Measurements from ENCODE around the gene MMP21. TPM values are rescaled to one million over a fixed set of nuclear protein-coding genes. Genes with fewer than 3 reads are reported as not detected.

MMP21 gene, protein sequence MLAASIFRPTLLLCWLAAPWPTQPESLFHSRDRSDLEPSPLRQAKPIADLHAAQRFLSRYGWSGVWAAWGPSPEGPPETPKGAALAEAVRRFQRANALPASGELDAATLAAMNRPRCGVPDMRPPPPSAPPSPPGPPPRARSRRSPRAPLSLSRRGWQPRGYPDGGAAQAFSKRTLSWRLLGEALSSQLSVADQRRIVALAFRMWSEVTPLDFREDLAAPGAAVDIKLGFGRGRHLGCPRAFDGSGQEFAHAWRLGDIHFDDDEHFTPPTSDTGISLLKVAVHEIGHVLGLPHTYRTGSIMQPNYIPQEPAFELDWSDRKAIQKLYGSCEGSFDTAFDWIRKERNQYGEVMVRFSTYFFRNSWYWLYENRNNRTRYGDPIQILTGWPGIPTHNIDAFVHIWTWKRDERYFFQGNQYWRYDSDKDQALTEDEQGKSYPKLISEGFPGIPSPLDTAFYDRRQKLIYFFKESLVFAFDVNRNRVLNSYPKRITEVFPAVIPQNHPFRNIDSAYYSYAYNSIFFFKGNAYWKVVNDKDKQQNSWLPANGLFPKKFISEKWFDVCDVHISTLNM
- polyA plus RNA-seq (ENCODE audit: insufficient read length) = 0.27 TPM

DNA sequence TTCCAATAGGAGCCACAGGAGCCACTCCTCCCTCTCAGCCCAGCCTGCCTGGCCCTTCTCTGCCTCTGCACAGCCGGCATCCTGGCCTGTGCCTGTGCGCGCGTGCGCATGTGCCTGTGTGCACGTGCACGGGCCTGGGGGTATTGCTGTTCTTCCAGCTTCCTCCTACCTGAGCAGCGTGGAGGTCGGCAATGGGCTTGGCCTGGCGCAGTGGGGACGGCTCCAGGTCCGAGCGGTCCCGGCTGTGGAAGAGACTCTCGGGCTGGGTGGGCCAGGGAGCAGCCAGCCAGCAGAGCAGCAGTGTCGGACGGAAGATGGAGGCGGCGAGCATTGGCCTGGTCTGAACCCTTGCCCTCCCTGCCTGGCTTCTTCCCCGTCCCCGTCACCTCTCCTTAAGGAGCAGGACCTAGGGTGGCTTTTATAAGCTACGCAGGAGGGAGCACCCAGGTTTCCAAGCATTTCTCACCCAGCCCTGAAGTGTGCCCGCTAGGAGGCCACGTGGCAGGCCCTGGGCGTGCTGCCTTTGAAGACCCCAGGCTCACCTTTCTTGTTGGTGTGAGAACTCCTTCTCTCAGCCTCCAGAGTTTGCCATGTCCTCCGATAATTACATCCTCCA is at the start of gene MMP21:
Gene MMP21, minus strand, starts transcription at position 331 of the 616 bp plus-strand sequence. Its CDS starts 0 bp downstream, at position 331.
- DNase-seq = no peak

DNA sequence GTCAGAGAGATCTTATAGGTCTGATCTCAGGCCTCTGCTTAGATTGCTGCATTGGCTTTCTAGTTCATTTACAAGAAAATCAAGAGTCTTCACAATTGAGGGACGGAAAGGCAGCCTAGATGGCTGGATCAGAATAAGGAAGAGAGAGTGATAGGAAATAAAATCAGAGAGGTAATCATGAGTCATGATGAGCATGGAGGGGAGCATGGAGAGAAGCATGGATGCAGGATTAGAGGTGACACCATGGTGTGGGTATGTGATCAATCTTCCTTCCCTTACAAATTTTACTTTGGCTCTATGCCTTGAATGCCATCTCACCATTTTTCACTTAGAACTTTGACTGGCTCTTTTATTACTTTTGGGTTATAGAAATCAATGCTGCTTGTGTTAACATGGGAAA is 49.1 kb upstream of the MMP21 start:
- DNase-seq = no peak

DNA sequence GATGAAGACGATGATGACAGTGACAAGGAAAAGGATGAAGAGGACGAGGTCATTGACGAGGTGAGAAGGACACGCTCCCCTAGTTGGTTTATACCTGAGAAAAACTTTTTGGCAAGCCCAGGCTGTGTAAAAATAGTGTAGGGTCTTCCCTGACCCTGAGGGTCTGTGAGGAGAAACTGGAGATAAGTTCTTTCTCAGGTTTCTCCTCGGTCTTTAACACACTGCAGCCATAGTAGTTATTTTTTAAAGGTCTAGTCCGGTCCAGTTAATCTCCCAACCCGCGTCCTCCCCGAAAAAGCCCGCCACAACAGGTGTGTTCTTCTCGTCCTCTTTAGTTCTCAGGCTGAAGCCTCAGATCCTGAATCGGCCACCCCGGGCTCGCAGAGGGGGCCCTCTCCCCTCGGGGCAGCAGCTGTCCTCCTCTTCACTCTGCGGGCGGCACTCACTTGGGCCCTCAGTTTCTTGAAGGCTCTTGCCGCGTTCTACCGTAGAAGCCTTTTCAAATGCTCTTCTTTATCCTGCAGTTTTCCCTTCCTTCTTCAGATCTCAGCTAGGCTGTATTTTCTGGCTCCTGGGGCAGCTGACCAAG is 48.1 kb upstream of the MMP21 start:
- no peak for DNase-seq

DNA sequence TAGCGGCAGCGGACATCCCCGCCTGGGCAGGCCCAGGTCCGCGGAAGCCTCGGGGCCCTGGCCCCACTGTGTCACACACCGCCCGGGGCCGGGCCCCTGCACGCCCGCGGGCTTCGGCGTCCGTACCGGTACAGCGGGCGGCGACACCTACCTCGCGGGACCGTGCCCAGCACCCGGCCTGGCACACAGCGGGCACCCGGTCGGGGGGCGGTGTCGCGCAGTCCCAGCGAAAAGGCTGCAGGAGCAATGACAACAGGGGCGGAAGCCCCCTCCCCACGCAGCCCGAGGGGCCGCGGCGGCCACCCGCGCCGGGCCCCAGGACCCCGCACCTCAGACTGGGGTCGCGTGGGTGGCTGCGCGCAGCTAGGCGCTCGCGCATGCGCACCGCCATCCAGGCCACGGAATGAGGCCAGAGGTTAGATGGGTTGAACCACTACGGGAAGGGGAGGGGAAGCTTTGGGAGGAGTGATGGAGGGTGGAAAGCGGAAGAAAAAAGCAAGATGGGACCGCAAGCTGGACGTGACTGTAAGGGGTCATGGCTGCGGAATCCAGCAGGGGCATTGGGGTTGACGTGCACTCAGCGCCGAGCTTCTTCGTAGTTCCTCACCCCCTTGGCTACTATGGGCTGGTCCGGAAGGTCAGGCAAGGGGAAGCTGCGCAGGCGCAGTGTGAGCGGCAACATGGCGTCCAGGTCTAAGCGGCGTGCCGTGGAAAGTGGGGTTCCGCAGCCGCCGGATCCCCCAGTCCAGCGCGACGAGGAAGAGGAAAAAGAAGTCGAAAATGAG is 47.4 kb upstream of the MMP21 start, which contains the start of the genes BCCIP and UROS:
Gene BCCIP, plus strand, starts transcription at position 669 of the 785 bp plus-strand sequence. Its CDS starts 12 bp downstream, at position 681.
Gene UROS, minus strand, starts transcription at position 381 of the 785 bp plus-strand sequence. CDS start 6,759 bp downstream, outside the sequence.
- DNase-seq = peak; percentile 91

DNA sequence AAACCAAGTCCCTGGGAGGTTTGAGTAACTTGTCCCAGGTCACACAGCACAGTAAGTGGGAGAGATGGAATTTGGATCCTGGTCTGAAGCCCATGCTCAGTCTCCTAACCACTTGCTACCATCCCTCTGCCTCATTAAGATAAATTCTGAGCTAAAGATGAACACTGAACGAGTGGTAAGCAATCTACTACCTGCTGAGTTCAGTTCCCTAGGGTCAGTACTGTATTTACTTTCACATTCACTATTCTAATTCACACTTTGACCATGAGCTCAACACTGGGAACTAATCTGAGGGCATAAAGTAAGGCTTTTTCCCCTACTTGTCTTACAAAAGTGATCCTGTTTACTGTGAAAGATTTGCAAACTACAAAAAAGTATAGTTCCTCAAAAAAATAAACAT is 45.1 kb upstream of the MMP21 start:
- DNase-seq = no peak

DNA sequence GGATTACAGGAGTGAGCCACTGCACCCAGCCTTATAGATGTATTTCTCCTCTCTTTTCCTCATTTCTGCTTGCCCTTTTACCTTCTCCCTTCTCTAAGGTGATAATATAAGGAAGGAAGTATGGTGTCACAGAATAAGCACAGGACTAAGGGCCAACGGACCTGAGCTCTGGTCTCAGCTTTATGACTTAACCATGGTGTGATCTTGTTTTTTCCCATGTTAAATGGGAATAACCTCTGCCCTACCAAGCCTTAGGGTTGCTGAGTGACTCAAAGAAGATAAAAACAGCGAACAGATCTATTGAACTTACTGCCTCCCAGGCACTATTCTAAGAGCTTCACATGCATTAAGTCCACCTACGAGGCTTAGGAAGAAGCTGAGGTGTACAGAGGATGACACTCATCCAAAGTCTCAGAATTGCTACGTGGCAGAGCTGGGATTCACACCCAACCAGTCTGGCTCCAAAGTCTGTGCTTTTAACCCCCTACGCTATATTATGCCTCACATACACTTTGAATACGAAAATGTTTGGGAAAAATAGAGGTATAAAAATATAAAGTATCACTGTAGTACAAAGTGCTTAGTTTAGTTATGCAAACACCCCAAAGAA is 41.8 kb upstream of the MMP21 start:
- DNase-seq = no peak

DNA sequence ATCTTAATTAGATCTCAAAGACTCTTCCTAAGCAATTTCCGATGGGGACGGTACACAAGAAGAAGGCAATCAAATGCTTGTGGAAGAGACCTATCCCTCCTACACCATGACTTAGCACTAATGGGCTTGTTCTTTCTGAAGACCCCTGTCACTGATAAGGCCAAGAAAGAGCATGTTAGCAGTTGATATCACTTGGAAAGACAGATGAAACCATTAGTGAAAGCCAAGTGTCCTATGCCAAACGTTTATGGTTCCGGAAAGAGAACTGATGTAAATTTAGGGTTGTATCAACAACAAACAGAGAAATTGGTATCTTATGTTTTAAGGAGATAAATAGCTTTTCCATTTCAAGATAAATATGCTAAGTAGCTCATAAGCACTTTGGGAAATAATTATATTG is 40.9 kb upstream of the MMP21 start:
- DNase-seq = no peak

DNA sequence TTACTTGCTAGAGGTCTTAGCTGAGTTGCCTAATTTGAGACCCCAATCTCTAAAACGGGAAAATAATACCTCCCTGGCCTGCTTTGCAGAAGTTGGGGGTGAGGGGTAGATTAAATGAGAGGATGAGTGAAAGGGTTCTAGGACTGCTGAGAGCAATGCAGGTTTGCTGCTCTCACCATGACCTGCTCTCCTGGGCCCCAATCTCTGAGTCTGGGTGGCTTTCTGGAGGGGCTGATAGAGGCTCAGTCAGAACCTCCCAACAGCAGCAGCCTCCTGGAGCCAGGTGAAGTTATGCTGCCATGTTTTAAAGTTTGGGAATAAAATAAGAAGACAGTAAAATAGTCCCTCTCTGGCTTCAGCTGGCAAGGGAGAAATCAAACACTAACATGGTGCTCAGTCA is 40.1 kb upstream of the MMP21 start:
- no peak for DNase-seq

DNA sequence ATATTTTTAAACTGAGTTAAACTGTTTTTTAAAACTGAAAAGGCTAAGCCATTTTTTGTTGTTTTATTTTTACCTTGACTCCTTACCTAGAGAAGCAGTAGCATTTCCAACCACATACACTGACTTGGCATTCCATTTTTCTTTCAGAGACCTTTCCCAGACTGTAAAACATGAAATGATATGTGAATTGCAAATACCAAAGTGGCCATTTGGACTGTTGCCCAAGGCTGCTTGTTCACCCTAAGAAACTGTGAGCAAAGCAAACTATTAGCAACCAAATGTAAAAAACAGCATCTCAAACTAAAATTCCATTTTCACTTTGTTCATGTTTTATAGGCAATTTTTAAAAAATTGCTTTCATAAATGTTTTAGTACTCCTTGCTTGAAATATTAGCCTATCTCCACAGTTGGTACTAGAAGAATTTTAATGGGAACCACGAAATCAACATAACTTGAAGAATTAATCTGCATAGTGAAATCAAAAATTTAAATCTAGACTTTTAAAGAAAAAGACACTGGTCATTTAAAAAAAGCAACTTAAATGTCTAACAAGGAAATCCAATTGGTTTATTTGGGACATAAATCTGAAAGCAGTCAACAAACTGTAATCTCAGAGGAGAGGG is 36.6 kb upstream of the MMP21 start:
- DNase-seq = no peak

DNA sequence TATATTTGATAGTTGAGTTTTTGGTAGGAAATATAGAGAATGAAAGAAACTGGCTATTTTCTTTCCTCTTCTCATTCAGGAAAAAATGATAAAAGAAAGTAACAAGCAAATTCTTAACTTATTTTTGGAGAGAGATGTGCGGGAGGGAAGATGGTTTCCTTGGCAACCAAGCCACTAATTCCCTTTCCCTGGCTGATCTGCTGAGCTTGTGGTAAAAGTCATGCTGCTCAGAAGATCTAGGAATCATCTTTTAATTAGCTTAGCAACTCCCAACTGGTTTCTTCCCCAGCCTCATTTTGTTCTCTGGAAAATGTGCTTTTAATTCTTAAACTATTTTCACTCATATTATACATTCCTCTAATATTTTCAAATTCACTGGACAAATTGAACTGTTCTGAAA is 35.6 kb upstream of the MMP21 start:
- no peak for DNase-seq

DNA sequence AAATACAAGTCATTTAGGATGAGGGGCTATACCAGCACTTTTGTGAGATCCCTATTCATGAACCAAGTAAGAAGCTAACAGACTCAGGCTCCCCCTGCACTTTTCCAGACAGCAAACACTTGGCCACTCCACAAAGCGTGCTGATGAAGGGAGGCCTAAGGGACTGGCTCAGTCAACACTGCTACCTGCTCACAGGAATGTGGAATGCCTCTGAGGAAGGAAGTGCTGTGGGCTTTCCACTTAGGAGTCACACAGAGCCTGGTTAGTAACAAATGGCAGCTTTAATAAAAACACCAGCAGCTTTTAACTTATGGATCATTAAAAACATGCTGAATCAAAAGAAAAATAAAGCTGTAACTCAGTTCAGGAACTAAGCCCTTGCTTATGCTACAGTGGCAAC is 32.4 kb upstream of the MMP21 start:
- DNase-seq = no peak

DNA sequence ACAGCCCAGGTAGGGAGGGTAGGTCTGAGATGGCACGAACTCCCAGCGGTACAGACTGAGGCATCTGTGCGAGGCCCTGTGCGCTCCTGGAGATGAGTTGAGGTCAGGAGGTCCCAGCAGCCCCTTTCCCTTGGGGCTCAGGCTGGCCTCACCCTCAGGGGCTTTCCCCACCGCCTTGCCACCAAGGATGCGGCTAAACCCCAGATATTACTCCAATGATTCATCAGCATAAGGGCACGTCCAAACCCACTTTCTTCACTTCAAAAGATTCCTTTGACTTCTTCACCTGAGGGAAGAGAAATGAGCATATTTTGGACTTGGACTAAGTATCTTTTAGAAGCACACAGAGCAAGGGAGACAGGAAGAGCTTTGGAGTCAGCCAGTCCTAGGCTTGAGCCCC is 27.1 kb upstream of the MMP21 start:
- DNase-seq = no peak

DNA sequence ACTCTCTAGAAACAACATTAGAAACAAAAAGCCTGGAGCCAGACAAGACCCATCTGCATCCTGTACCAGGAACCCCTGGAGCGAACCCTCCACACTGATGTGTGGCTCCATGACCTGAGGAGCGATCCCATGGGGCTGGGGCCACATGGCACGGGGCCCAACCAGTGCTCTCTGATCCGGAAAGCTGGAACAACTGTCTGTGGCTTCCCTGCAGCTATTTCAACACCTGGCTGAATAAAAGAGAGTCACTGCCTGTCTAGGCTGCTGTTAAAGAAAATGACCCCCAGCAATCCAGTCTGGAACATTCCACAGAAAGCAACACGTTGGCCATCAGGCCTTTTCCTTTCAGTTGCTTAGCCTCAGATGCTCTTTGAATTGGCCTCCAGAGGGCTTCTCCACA is 26.5 kb upstream of the MMP21 start:
- DNase-seq = no peak

DNA sequence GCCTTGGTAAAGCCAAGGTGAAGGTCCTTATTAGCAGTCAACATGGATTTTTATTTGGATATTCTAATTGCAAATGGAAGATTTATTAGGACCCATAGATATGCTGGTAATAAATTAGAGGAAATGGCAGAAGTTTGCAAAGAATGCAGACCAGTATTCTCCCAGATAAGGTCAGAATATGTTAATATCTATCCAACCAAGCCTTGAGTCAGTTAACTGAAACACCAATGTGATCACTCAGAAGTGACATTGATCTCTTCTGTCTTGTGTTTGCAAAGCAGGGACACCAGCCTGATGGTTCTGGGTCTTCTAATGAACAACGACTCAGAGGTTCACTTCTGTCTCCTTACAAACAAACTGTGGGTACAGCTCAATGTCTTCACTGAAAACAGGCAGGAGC is 26.0 kb upstream of the MMP21 start:
- no peak for DNase-seq

DNA sequence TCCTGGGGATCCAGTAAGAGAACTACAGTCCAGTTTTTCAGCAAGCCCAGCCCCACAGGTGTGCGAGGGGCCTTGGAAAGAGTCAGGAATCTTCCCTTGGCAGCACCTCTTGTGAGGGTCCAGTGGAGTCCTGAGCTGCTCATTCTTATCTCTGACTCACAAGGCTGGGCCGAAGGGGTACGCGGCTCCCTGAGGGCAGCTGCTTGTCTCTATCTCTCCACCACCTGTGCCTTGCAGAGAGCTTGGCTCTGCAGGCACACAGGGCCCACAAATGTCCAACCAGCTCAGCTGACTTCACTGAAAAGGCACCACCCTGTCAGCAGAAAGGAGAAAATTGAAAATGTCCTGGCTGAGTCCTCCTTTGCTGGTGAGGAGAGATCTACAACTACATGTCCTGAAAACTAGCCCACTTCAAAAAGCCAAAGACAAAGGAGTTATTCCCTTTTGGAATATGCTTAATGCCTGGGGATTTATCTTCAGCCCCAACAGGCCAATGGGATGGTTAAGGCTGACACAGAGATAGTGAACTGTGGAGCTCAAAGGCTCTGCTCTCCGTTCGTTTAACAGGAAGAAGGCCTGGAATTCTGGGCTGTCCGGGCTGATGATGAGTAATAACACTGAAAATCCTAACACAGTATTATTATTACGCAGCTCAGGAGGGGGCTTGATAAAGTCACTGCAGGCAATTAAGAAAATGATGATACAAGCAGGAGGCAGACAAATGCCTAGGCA is 24.0 kb upstream of the MMP21 start:
- no peak for DNase-seq

DNA sequence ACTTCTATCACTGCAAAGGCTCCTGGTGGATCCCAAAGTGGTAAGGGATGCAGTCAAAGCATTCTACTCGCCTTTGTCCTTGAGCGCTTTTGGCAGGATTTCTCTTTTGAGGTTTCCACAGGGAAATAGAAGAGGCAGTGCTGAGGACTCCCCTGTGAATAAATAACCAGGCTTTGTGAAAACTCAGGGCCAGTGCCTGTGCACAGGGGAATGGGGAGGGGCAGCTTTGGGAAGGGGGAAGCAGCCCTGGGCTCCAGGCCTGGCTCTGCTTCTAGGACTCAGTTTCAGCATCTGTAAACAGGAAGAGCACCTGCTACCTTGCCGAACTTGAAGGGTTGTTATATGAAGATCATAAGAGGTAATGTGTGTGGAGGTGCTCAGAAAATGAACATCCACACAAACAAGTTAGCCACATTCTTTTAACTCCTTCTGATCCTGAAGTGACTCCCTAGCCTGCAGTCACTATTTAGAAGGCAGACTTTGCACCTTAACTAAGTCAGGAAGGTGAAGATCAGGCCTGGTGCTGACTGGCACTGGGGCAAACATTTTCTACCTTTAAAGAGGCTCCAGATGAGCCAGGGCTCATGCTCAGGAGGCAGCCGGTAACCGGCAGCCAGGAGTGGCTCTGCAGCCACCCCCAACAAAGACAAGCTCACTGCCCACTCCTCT is 22.5 kb upstream of the MMP21 start:
- DNase-seq = no peak

DNA sequence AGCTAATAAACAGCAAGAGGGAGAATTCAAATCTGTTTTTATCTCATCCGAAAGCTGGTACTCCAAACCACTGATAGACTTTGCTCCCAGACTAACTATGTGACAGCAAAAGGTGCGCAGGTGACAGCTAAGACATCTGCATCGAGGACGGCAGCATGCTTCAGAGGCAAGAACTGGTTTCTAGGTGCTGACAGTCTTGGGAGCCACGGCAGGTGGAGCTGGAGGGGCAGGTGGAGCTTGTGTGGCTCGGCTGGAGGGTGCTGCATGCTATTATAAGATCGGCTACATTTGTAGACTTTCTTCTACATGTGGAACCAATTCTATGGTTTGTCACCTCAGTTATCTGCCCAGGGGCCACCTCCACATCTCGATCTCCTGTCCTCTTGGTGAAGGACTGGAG is 21.8 kb upstream of the MMP21 start:
- DNase-seq = no peak

DNA sequence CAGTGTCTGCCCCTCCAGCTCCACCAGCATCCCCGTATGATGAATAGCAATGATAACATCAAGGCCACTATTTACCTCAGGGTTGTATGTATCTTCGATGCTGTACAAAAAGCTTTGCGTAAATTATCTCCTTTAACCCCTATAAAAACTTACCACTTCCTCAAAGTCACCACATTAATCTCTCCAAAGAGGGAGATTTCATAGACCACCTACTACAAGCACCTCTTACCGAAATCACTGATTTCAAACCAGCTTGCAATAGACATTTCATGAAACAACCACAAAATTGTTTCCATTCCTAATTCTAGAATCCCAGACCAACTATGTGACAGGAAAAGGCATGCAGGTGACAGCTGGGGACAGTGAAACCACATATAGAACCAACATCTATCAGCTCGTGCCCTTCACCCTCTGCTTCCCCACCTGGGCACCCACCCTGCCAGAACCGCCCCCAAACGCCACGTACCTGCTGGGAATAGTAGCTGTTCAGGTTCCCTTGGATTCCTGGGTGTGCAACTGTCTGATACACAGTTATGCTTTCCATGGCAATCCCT is 20.1 kb upstream of the MMP21 start:
- DNase-seq = no peak

DNA sequence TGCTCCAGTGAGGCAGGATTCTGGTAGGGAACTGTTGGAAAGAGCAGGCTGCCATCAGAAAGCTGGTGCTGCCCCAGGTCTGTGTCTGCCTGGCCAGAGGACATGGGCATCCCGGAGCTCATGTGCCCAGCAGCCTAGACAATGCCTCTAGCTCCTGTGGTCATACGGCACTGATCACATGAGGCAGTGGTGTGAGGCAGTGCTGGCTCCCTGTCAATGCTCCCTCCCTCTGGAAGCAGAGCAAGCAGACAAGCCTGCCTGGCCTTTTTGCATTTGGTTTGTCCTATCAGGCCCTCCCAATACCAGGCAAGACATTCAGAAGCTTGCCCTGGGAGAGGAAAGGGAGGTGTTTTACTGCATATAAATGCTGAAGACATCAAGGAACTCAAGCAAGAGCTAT is 19.5 kb upstream of the MMP21 start:
- DNase-seq = no peak

All from hindlimb muscle (tissue), 1 donor.